ENCODE measurements around the gene UST. TPM values are rescaled to one million over a fixed set of nuclear protein-coding genes. Genes with fewer than 3 reads are reported as not detected.

The UST gene
- total RNA-seq, 1 experiment from 2014 or later = 32.1 TPM

DNA sequence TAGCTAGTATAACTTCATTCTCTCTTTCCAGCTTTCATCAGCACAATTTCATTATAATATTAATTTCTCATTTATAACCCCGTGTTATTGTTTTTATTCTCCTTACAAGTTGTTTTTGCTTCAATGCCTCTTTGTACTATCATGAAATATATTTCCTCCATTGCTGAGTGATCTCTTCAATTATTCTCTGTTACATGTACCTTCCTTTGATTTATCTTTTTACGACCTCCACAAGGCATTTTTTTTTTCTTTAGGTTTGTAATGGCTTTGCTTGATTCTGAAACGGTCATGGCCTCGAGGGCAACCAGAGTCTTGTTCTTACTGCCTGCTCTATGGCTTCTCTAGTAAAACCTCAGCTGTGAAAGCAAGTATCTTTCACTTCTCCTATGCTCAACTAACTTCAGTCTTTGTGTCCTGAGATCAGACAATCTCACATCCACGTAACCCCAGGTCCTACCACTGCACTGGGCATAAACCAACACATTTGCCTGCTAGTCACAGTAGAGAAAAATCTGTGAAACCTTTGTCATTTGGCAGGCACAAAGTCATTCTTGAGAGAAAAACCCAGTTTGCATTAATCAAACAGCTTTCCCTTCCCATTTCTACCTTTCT is 119.9 kb downstream of the UST start:
- Mint-ChIP-seq H3K36me3 (no peaks in the 10 kb centered on the region), H3K27me3 (ENCODE audit: low read depth) (no peaks in the 10 kb centered on the region), H3K9me3 (0 out of 2 replicates have a peak, but pooled peaks cover under 1% of the 10 kb centered on the region), H3K27ac (peak overlapping the region; percentile 46), H3K4me3 (no peak overlapping the region), H3K4me1 (peaks cover 86% of the 10 kb centered on the region)
- ChIA-PET CTCF (interaction anchor here (1.3 kb wide), 1 partner anchor 288 kb away, joined by 3 read pairs; no protein-coding TSS in a partner anchor), POLR2A (no interaction called here)
- TF ChIP-seq ZMAT4 (CRISPR knock-in tag; IDR thresholded peaks at IDR 0.05) (no peak), TP53 (CRISPR knock-in tag; IDR thresholded peaks at IDR 0.05) (no peak), CREM (CRISPR knock-in tag; IDR thresholded peaks at IDR 0.05) (no peak), E2F4 (CRISPR knock-in tag; IDR thresholded peaks at IDR 0.05; ENCODE audit: borderline replicate concordance, low read depth) (no peak), NFYB (CRISPR knock-in tag; conservative IDR thresholded peaks at IDR 0.05; ENCODE audit: low read depth) (no peak), NR3C1 (CRISPR knock-in tag; conservative IDR thresholded peaks at IDR 0.05; ENCODE audit: low read depth) (no peak), ZBTB21 (CRISPR knock-in tag; IDR thresholded peaks at IDR 0.05; ENCODE audit: borderline replicate concordance) (no peak), NFATC4 (CRISPR knock-in tag; IDR thresholded peaks at IDR 0.05) (no peak), JAZF1 (CRISPR knock-in tag; IDR thresholded peaks at IDR 0.05) (no peak), ZNF138 (CRISPR knock-in tag; conservative IDR thresholded peaks at IDR 0.05) (no peak), SP1 (CRISPR knock-in tag; conservative IDR thresholded peaks at IDR 0.05) (no peak)
- TF ChIP-seq, protein P1, sequence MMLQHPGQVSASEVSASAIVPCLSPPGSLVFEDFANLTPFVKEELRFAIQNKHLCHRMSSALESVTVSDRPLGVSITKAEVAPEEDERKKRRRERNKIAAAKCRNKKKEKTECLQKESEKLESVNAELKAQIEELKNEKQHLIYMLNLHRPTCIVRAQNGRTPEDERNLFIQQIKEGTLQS (CRISPR knock-in tag; conservative IDR thresholded peaks at IDR 0.05) = no peak
- no peak for ATAC-seq
- no peak for DNase-seq (ENCODE audit: low spot score)

- ChIA-PET CTCF (no interaction called here), POLR2A (no interaction called here)
- Mint-ChIP-seq H3K27me3 (ENCODE audit: low read depth) (no peaks in the 10 kb centered on the region), H3K27ac (no peak overlapping the region), H3K36me3 (no peaks in the 10 kb centered on the region), H3K4me3 (no peak overlapping the region), H3K4me1 (peaks cover 85% of the 10 kb centered on the region), H3K9me3 (no peaks in the 10 kb centered on the region)
- DNase-seq (ENCODE audit: low spot score) (no peak), ATAC-seq (no peak)
- TF ChIP-seq, protein P2, sequence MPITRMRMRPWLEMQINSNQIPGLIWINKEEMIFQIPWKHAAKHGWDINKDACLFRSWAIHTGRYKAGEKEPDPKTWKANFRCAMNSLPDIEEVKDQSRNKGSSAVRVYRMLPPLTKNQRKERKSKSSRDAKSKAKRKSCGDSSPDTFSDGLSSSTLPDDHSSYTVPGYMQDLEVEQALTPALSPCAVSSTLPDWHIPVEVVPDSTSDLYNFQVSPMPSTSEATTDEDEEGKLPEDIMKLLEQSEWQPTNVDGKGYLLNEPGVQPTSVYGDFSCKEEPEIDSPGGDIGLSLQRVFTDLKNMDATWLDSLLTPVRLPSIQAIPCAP (CRISPR knock-in tag; IDR thresholded peaks at IDR 0.05) = no peak
- TF ChIP-seq ELF4 (CRISPR knock-in tag; IDR thresholded peaks at IDR 0.05; ENCODE audit: low read depth) = no peak
- TF ChIP-seq HMGA2 (CRISPR knock-in tag; IDR thresholded peaks at IDR 0.05) = no peak
- no peak for TF ChIP-seq ZNF138 (CRISPR knock-in tag; conservative IDR thresholded peaks at IDR 0.05)
- TF ChIP-seq KAT7 (CRISPR knock-in tag; IDR thresholded peaks at IDR 0.05; ENCODE audit: borderline replicate concordance) = no peak
- TF ChIP-seq, protein P3, sequence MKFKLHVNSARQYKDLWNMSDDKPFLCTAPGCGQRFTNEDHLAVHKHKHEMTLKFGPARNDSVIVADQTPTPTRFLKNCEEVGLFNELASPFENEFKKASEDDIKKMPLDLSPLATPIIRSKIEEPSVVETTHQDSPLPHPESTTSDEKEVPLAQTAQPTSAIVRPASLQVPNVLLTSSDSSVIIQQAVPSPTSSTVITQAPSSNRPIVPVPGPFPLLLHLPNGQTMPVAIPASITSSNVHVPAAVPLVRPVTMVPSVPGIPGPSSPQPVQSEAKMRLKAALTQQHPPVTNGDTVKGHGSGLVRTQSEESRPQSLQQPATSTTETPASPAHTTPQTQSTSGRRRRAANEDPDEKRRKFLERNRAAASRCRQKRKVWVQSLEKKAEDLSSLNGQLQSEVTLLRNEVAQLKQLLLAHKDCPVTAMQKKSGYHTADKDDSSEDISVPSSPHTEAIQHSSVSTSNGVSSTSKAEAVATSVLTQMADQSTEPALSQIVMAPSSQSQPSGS (CRISPR knock-in tag; IDR thresholded peaks at IDR 0.05; ENCODE audit: borderline replicate concordance, low read depth) = no peak
- no peak for TF ChIP-seq JAZF1 (CRISPR knock-in tag; IDR thresholded peaks at IDR 0.05)
- TF ChIP-seq E2F5 (CRISPR knock-in tag; IDR thresholded peaks at IDR 0.05) = no peak
- TF ChIP-seq, protein P4, sequence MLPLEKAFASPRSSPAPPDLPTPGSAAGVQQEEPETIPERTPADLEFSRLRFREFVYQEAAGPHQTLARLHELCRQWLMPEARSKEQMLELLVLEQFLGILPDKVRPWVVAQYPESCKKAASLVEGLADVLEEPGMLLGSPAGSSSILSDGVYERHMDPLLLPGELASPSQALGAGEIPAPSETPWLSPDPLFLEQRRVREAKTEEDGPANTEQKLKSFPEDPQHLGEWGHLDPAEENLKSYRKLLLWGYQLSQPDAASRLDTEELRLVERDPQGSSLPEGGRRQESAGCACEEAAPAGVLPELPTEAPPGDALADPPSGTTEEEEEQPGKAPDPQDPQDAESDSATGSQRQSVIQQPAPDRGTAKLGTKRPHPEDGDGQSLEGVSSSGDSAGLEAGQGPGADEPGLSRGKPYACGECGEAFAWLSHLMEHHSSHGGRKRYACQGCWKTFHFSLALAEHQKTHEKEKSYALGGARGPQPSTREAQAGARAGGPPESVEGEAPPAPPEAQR (CRISPR knock-in tag; IDR thresholded peaks at IDR 0.05) = no peak
- no peak for TF ChIP-seq CREM (CRISPR knock-in tag; IDR thresholded peaks at IDR 0.05)
- no peak for TF ChIP-seq ZBTB21 (CRISPR knock-in tag; IDR thresholded peaks at IDR 0.05; ENCODE audit: borderline replicate concordance)
- TF ChIP-seq, protein P5, sequence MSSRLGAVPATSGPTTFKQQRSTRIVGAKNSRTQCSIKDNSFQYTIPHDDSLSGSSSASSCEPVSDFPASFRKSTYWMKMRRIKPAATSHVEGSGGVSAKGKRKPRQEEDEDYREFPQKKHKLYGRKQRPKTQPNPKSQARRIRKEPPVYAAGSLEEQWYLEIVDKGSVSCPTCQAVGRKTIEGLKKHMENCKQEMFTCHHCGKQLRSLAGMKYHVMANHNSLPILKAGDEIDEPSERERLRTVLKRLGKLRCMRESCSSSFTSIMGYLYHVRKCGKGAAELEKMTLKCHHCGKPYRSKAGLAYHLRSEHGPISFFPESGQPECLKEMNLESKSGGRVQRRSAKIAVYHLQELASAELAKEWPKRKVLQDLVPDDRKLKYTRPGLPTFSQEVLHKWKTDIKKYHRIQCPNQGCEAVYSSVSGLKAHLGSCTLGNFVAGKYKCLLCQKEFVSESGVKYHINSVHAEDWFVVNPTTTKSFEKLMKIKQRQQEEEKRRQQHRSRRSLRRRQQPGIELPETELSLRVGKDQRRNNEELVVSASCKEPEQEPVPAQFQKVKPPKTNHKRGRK (CRISPR knock-in tag; IDR thresholded peaks at IDR 0.05; ENCODE audit: borderline replicate concordance) = no peak
- TF ChIP-seq ZMAT4 (CRISPR knock-in tag; IDR thresholded peaks at IDR 0.05) = no peak
- TF ChIP-seq, protein P6, sequence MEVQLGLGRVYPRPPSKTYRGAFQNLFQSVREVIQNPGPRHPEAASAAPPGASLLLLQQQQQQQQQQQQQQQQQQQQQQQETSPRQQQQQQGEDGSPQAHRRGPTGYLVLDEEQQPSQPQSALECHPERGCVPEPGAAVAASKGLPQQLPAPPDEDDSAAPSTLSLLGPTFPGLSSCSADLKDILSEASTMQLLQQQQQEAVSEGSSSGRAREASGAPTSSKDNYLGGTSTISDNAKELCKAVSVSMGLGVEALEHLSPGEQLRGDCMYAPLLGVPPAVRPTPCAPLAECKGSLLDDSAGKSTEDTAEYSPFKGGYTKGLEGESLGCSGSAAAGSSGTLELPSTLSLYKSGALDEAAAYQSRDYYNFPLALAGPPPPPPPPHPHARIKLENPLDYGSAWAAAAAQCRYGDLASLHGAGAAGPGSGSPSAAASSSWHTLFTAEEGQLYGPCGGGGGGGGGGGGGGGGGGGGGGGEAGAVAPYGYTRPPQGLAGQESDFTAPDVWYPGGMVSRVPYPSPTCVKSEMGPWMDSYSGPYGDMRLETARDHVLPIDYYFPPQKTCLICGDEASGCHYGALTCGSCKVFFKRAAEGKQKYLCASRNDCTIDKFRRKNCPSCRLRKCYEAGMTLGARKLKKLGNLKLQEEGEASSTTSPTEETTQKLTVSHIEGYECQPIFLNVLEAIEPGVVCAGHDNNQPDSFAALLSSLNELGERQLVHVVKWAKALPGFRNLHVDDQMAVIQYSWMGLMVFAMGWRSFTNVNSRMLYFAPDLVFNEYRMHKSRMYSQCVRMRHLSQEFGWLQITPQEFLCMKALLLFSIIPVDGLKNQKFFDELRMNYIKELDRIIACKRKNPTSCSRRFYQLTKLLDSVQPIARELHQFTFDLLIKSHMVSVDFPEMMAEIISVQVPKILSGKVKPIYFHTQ (CRISPR knock-in tag; IDR thresholded peaks at IDR 0.05) = no peak
- TF ChIP-seq TP53 (CRISPR knock-in tag; IDR thresholded peaks at IDR 0.05) = no peak
Observed at GRCh38 chr6:148867862-148868261, 121.0 kb downstream of the UST start.

Data from WTC11 (cell line).